CD14-positive monocyte (primary cell): ENCODE results near the gene ASCC1. TPM values are rescaled to one million over a fixed set of nuclear protein-coding genes. Genes with fewer than 3 reads are reported as not detected.

ENCODE experiments used
- DNase-seq, 3 donors: peaks; one replicate each; pipeline ENCODE4 v3.0.0-alpha.2; 2011 to 2022
- H2AFZ ChIP-seq: 2 replicates; pipeline ENCODE4 v1.6.0; 2012; ENCODE audit warnings: mild to moderate bottlenecking, low read depth, low read length, inconsistent platforms; ENCODE audit not compliant: insufficient read depth, poor library complexity, severe bottlenecking
- H3K27ac ChIP-seq, 2 donors: 1 replicate in 1 of 2; 2 replicates in 1 of 2; pipeline ENCODE4 v1.5.1; 2012 to 2013; ENCODE audit warnings: low read length in 2 of 2, control low read depth in 1 of 2, inconsistent platforms in 1 of 2, low read depth in 1 of 2, mild to moderate bottlenecking in 1 of 2
- H3K27me3 ChIP-seq, 2 donors: one replicate each; pipeline versions ENCODE4 v1.6.0 to v1.6.1; 2011 to 2013; ENCODE audit warnings: low read length in 2 of 2; ENCODE audit not compliant: control insufficient read depth in 2 of 2, insufficient read depth in 2 of 2
- H3K36me3 ChIP-seq, 2 donors: replicated peaks in 1 of 2; 1 replicate in 1 of 2; 2 replicates in 1 of 2; pipeline versions ENCODE4 v1.5.1 to v1.6.1; 2012 to 2013; ENCODE audit warnings: low read length in 2 of 2, control low read depth in 1 of 2, inconsistent platforms in 1 of 2, mild to moderate bottlenecking in 1 of 2; ENCODE audit not compliant: insufficient read depth in 2 of 2, control insufficient read depth in 1 of 2
- H3K4me1 ChIP-seq, 2 donors: 1 replicate in 1 of 2; 2 replicates in 1 of 2; pipeline versions ENCODE4 v1.5.1 to v1.6.1; 2012 to 2013; ENCODE audit warnings: low read length in 2 of 2, control low read depth in 1 of 2, inconsistent platforms in 1 of 2, mild to moderate bottlenecking in 1 of 2, moderate library complexity in 1 of 2; ENCODE audit not compliant: insufficient read depth in 2 of 2, control insufficient read depth in 1 of 2
- H3K4me2 ChIP-seq: replicated peaks from 2 replicates; pipeline ENCODE3; 2012; ENCODE audit warnings: low read length, moderate library complexity, mild to moderate bottlenecking; ENCODE audit not compliant: poor library complexity, severe bottlenecking; ENCODE audit errors: extremely low read depth
- H3K4me3 ChIP-seq, 3 experiments: fragments of 200-600 bp in 1 of 3; sonication (generic) in 1 of 3; replicated peaks in 1 of 3; 1 replicate in 2 of 3; 2 replicates in 1 of 3; pipeline ENCODE4 v1.5.1; 2011 to 2013; ENCODE audit warnings: low read length in 3 of 3, mild to moderate bottlenecking in 3 of 3, control low read depth in 2 of 3, low read depth in 2 of 3, inconsistent platforms in 1 of 3, moderate library complexity in 1 of 3
- H3K79me2 ChIP-seq: 2 replicates; pipeline ENCODE4 v1.6.0; 2012; ENCODE audit warnings: mild to moderate bottlenecking, control low read depth, inconsistent platforms, low read length, moderate library complexity; ENCODE audit not compliant: insufficient read depth
- H3K9ac ChIP-seq: 2 replicates; pipeline ENCODE4 v1.6.0; 2017; ENCODE audit warnings: low read length, mild to moderate bottlenecking; ENCODE audit not compliant: insufficient read depth, poor library complexity, severe bottlenecking
- H3K9me3 ChIP-seq, 2 donors: replicated peaks in 1 of 2; 1 replicate in 1 of 2; 2 replicates in 1 of 2; pipeline versions ENCODE4 v1.5.1 to v1.6.1; 2012 to 2013; ENCODE audit warnings: low read length in 2 of 2, control low read depth in 1 of 2; ENCODE audit not compliant: control insufficient read depth in 1 of 2, insufficient read depth in 1 of 2
- H4K20me1 ChIP-seq: 2 replicates; pipeline ENCODE4 v1.6.0; 2012; ENCODE audit warnings: mild to moderate bottlenecking, low read length, control low read depth, moderate library complexity; ENCODE audit not compliant: insufficient read depth
- H3K27ac Mint-ChIP-seq, 7 donors: one replicate each; pipeline ENCODE4 v1.8.0; 2020; ENCODE audit warnings: mild to moderate bottlenecking in 7 of 7, mixed read lengths in 7 of 7, moderate library complexity in 6 of 7, inconsistent platforms in 2 of 7
- H3K27me3 Mint-ChIP-seq, 3 donors: one replicate each; pipeline ENCODE4 v1.8.0; 2021 to 2022; ENCODE audit warnings: low read depth in 3 of 3, mild to moderate bottlenecking in 3 of 3, mixed read lengths in 3 of 3, moderate library complexity in 3 of 3, inconsistent platforms in 1 of 3
- H3K36me3 Mint-ChIP-seq, 2 donors: one replicate each; pipeline ENCODE4 v1.8.0; 2020; ENCODE audit warnings: mixed read lengths in 2 of 2, inconsistent platforms in 1 of 2, mild to moderate bottlenecking in 1 of 2
- H3K4me1 Mint-ChIP-seq: one replicate; pipeline ENCODE4 v1.8.0; 2020; ENCODE audit warnings: mild to moderate bottlenecking, mixed read lengths
- H3K4me3 Mint-ChIP-seq, 2 donors: one replicate each; pipeline ENCODE4 v1.8.0; 2020; ENCODE audit warnings: mild to moderate bottlenecking in 2 of 2, mixed read lengths in 2 of 2, moderate library complexity in 1 of 2
- H3K9me3 Mint-ChIP-seq, 7 donors: one replicate each; pipeline ENCODE4 v1.8.0; 2020 to 2022; ENCODE audit warnings: mixed read lengths in 7 of 7, mild to moderate bottlenecking in 6 of 7, moderate library complexity in 6 of 7, inconsistent platforms in 2 of 7
- CTCF ChIP-seq: fragments of 200-600 bp; IDR thresholded peaks from one replicate; pipeline ENCODE4 v1.8.0; 2022; ENCODE audit warnings: antibody characterized with exemption, mild to moderate bottlenecking
- WGBS: methylation state at CpG from one replicate; pipeline ENCODE4 v1.1.5; 2013; ENCODE audit warnings: missing lambda C conversion rate; ENCODE audit not compliant: insufficient coverage; 5-methylcytosine and 5-hydroxymethylcytosine counted together
- intact Hi-C, 2 donors: fragments of 100-400 bp; cut with micrococcal nuclease; formaldehyde crosslinking; loops; one replicate each; pipeline versions ENCODE4 v1.15.0 to v1.15.1; 2023
- polyA plus RNA-seq, 3 donors: library from polyadenylated mRNA; depleted of rRNA in 1 of 3; unstranded in 2 of 3; stranded (reverse) in 1 of 3; fragments of 300-500 nt in 2 of 3; fragments of >200 nt in 1 of 3; fragmentation: Illumina TruSeq in 2 of 3; gene quantifications; 1 replicate in 2 of 3; 2 replicates in 1 of 3; pipeline ENCODE4 v1.2.3, GENCODE V29; 2012 to 2021

Gene ASCC1
- polyA plus RNA-seq, 3 donors, result 8.2 to 20.9 (median 17.9) TPM

- H3K36me3 Mint-ChIP-seq, result peaks cover 23 to 32% of the 10 kb centered on the region in 2 donors
- Histone ChIP-seq H3K79me2 (no peaks in the 10 kb centered on the region), H3K27ac (no peak overlapping the region), H3K9ac (no peak overlapping the region), H3K4me1 (peaks cover 17 to 19% of the 10 kb centered on the region in 2 donors), H3K36me3 (peaks cover 5 to 21% of the 10 kb centered on the region in 2 donors), H3K27me3 (no peaks in the 10 kb centered on the region), H3K9me3 (no peaks in the 10 kb centered on the region), H3K4me3 (no peak overlapping the region), H2AFZ (no peak overlapping the region), H3K4me2 (no peak overlapping the region), H4K20me1 (no peaks in the 10 kb centered on the region)
- WGBS, result no CpG with 5 or more reads among the region's 2 CpGs
- no peak overlapping the region for H3K4me3 Mint-ChIP-seq
- DNase-seq, result no peak
- H3K9me3 Mint-ChIP-seq, result peaks cover 0 to 2% (median 0%) of the 10 kb centered on the region in 7 donors
- intact Hi-C loops, result no loop called here
- no peak overlapping the region for H3K27ac Mint-ChIP-seq
- no peak for TF ChIP-seq CTCF
- H3K27me3 Mint-ChIP-seq, result peaks cover 0 to 1% (median 0%) of the 10 kb centered on the region in 3 donors
- peaks cover 10% of the 10 kb centered on the region for H3K4me1 Mint-ChIP-seq
Observed at GRCh38 chr10:72177454-72177853, 38.6 kb downstream of the ASCC1 start.

GRCh38 chr10:72176701-72177100, 39.4 kb downstream of the ASCC1 start:
- no peak overlapping the region for H3K4me3 Mint-ChIP-seq
- no peak for TF ChIP-seq CTCF

More at GRCh38 chr10:72176701-72177100, 39.4 kb downstream of the ASCC1 start:
- Mint-ChIP-seq H3K27ac (no peak overlapping the region), H3K9me3 (peaks cover 0 to 4% (median 0%) of the 10 kb centered on the region in 7 donors), H3K36me3 (peaks cover 18 to 24% of the 10 kb centered on the region in 2 donors), H3K27me3 (peaks cover 0 to 1% (median 0%) of the 10 kb centered on the region in 3 donors), H3K4me1 (peaks cover 10% of the 10 kb centered on the region)
- H3K27ac ChIP-seq, result no peak overlapping the region
- H3K36me3 ChIP-seq, result peaks cover 5 to 21% of the 10 kb centered on the region in 2 donors
- H3K4me1 ChIP-seq, result peaks cover 17 to 19% of the 10 kb centered on the region in 2 donors
- H3K27me3 ChIP-seq, result no peaks in the 10 kb centered on the region
- intact Hi-C loops, result no loop called here
- H3K9ac ChIP-seq, result no peak overlapping the region
- H3K79me2 ChIP-seq, result no peaks in the 10 kb centered on the region
- H4K20me1 ChIP-seq, result no peaks in the 10 kb centered on the region
- H3K9me3 ChIP-seq, result no peaks in the 10 kb centered on the region
- DNase-seq, result no peak
- WGBS, result 100% methylated on average over 1 of the region's 2 CpGs
- no peak overlapping the region for H2AFZ ChIP-seq
- no peak overlapping the region for H3K4me3 ChIP-seq
- no peak overlapping the region for H3K4me2 ChIP-seq
